Neural cell (in vitro differentiated cells): ENCODE results near the gene SEBOX. TPM values are rescaled to one million over a fixed set of nuclear protein-coding genes. Genes with fewer than 3 reads are reported as not detected.

Experiments
- H2AFZ ChIP-seq: fragments of 200-600, 300-800 bp; sonication (generic), shearing (Covaris generic); 2 replicates; pipeline ENCODE4 v1.6.0; 2014; ENCODE audit warnings: low read depth, mild to moderate bottlenecking, antibody characterized with exemption, low read length, moderate library complexity
- H3F3A ChIP-seq: fragments of 200-600 bp; shearing (Covaris generic); 2 replicates; pipeline ENCODE4 v1.6.1; 2016; ENCODE audit warnings: mild to moderate bottlenecking, moderate library complexity, mixed read lengths, antibody characterized with exemption, low read length; ENCODE audit not compliant: insufficient read depth, poor library complexity, severe bottlenecking
- H3K27ac ChIP-seq: fragments of 200-600, 300-800 bp; sonication (generic), shearing (Covaris generic); 2 replicates; pipeline ENCODE4 v1.5.1; 2014; ENCODE audit warnings: mild to moderate bottlenecking, low read length, moderate library complexity
- H3K27me3 ChIP-seq: fragments of 300-800, 200-600 bp; sonication (generic), shearing (Covaris generic); 2 replicates; pipeline ENCODE4 v1.6.0; 2014; ENCODE audit warnings: mild to moderate bottlenecking, low read depth, low read length, moderate library complexity; ENCODE audit not compliant: insufficient read depth
- H3K36me3 ChIP-seq: fragments of 300-800, 200-600 bp; sonication (generic), shearing (Covaris generic); 2 replicates; pipeline ENCODE4 v1.5.1; 2014; ENCODE audit warnings: mild to moderate bottlenecking, antibody characterized with exemption, low read length, moderate library complexity; ENCODE audit not compliant: insufficient read depth
- H3K4me2 ChIP-seq: fragments of 300-800, 200-600 bp; sonication (generic), shearing (Covaris generic); 2 replicates; pipeline ENCODE4 v1.6.0; 2014; ENCODE audit warnings: mild to moderate bottlenecking, low read length
- H3K4me3 ChIP-seq: fragments of 300-800, 200-600 bp; sonication (generic), shearing (Covaris generic); 2 replicates; pipeline ENCODE4 v1.5.1; 2014; ENCODE audit warnings: mild to moderate bottlenecking, low read length, moderate library complexity
- H3K79me2 ChIP-seq: fragments of 200-600 bp; shearing (Covaris generic); replicated peaks from 2 replicates; pipeline ENCODE4 v1.6.0; 2014; ENCODE audit warnings: mild to moderate bottlenecking, low read length, moderate library complexity; ENCODE audit not compliant: insufficient read depth
- H3K9ac ChIP-seq: fragments of 300-800, 200-600 bp; sonication (generic), shearing (Covaris generic); 2 replicates; pipeline ENCODE4 v1.6.1; 2016; ENCODE audit warnings: mild to moderate bottlenecking, low read length, mixed read lengths
- H3K9me2 ChIP-seq: fragments of 200-600 bp; shearing (Covaris generic); 2 replicates; pipeline ENCODE4 v1.6.1; 2016; ENCODE audit warnings: mild to moderate bottlenecking, low read length, mixed read lengths; ENCODE audit not compliant: insufficient read depth
- H3K9me3 ChIP-seq: fragments of 200-600, 300-800 bp; sonication (generic), shearing (Covaris generic); 2 replicates; pipeline ENCODE4 v1.6.1; 2016; ENCODE audit warnings: mild to moderate bottlenecking, mixed run types, low read length, moderate library complexity, mixed read lengths
- H4K20me1 ChIP-seq: fragments of 200-600 bp; shearing (Covaris generic); 2 replicates; pipeline ENCODE4 v1.6.1; 2016; ENCODE audit warnings: mild to moderate bottlenecking, mixed run types; ENCODE audit not compliant: insufficient read depth
- EP300 ChIP-seq: fragments of 450-650 bp; conservative IDR thresholded peaks from 2 replicates; pipeline ENCODE4 v1.6.1; 2014; ENCODE audit warnings: antibody characterized with exemption, mild to moderate bottlenecking, moderate library complexity; ENCODE audit not compliant: poor library complexity, severe bottlenecking
- EZH2 ChIP-seq: fragments of 200-600, 300-800 bp; shearing (Covaris generic), sonication (generic); IDR thresholded peaks from 2 replicates; pipeline ENCODE4 v1.6.1; 2014; ENCODE audit warnings: antibody characterized with exemption, low read length, borderline replicate concordance, mild to moderate bottlenecking; ENCODE audit not compliant: insufficient read depth, poor library complexity, severe bottlenecking
- MXI1 ChIP-seq: fragments of 450-650 bp; conservative IDR thresholded peaks from 2 replicates; pipeline ENCODE4 v1.6.1; 2014; ENCODE audit warnings: antibody characterized with exemption, mild to moderate bottlenecking; ENCODE audit not compliant: poor library complexity, severe bottlenecking
- POLR2AphosphoS5 ChIP-seq: IDR thresholded peaks from 2 replicates; pipeline ENCODE4 v1.6.1; 2012
- RAD21 ChIP-seq: fragments of 450-650 bp; conservative IDR thresholded peaks from 2 replicates; pipeline ENCODE4 v1.6.1; 2014; ENCODE audit warnings: antibody characterized with exemption, mild to moderate bottlenecking, moderate library complexity
- SMC3 ChIP-seq: fragments of 450-650 bp; conservative IDR thresholded peaks from 2 replicates; pipeline ENCODE4 v1.6.1; 2014; ENCODE audit warnings: antibody characterized with exemption, mild to moderate bottlenecking, moderate library complexity; ENCODE audit not compliant: poor library complexity
- TAF1 ChIP-seq: IDR thresholded peaks from 2 replicates; pipeline ENCODE4 v1.6.1; 2012; ENCODE audit warnings: low read depth
- polyA plus RNA-seq: library from polyadenylated mRNA; depleted of rRNA; stranded (reverse); fragments of >200 nt; gene quantifications from 2 replicates; pipeline ENCODE4 v1.2.3, GENCODE V29; 2014
- TF ChIP-seq, protein P1 (sequence below): IDR thresholded peaks from 2 replicates; pipeline ENCODE4 v1.6.1; 2012; ENCODE audit warnings: borderline replicate concordance
- TF ChIP-seq, protein P2 (sequence below): fragments of 450-650 bp; IDR thresholded peaks from 2 replicates; pipeline ENCODE4 v1.5.1; 2014; ENCODE audit warnings: antibody characterized with exemption, mild to moderate bottlenecking, moderate library complexity; ENCODE audit not compliant: poor library complexity, severe bottlenecking

Gene SEBOX
- polyA plus RNA-seq, 1 donor from 2014 or later, result not detected

DNA sequence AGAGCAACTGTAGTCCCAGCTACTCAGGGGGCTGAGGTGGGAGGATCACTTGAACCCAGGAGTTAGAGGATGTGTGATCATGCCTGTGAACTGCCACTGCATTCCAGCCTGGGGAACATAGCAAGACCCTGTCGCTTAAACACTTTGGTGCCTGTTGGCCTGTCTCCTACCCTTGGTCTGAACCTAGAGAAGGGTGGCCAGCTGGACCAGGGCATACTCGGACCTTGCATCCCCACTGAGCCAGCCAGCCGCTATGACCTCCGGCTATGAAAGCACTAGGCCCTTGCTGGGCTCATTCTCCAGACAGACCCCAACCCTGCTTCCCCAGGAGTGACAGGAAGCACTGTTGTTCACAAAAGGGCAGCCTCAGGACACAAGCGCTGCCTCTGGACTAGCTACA is 34.3 kb downstream of the SEBOX start (continued):
- TF ChIP-seq MXI1, result no peak
- no peak for TF ChIP-seq POLR2AphosphoS5
- TF ChIP-seq SMC3, result no peak

DNA sequence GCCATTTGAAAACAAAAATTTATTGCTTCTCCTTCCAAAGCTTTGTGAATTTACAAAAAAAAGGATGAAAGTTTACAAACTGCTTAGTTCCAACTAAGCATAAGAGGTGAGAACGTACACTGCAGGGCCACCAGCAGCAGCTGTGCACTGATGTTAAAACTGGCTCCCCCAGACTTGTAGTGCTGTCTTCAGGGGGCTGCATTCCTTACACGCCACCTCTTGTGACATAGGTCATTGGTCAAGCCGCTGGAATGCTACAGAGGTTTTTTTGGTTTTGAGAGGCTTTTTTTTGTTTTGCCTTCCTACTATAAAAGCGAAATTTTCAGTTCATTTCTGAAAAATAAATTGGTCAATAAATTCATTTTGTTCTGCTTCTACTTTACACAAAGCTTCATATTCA is 36.7 kb downstream of the SEBOX start:
- H3K9me2 ChIP-seq, result no peaks in the 10 kb centered on the region
- H4K20me1 ChIP-seq, result no peaks in the 10 kb centered on the region
- no peak overlapping the region for H2AFZ ChIP-seq
- H3K36me3 ChIP-seq, result peaks cover 6% of the 10 kb centered on the region
- no peaks in the 10 kb centered on the region for H3K9me3 ChIP-seq
- no peaks in the 10 kb centered on the region for H3K27me3 ChIP-seq
- no peak overlapping the region for H3K27ac ChIP-seq
- no peak overlapping the region for H3K4me3 ChIP-seq
- H3K79me2 ChIP-seq, result peaks cover 19% of the 10 kb centered on the region
- H3F3A ChIP-seq, result no peaks in the 10 kb centered on the region
- no peak for TF ChIP-seq EZH2
- TF ChIP-seq POLR2AphosphoS5, result no peak
- TF ChIP-seq, protein P1, sequence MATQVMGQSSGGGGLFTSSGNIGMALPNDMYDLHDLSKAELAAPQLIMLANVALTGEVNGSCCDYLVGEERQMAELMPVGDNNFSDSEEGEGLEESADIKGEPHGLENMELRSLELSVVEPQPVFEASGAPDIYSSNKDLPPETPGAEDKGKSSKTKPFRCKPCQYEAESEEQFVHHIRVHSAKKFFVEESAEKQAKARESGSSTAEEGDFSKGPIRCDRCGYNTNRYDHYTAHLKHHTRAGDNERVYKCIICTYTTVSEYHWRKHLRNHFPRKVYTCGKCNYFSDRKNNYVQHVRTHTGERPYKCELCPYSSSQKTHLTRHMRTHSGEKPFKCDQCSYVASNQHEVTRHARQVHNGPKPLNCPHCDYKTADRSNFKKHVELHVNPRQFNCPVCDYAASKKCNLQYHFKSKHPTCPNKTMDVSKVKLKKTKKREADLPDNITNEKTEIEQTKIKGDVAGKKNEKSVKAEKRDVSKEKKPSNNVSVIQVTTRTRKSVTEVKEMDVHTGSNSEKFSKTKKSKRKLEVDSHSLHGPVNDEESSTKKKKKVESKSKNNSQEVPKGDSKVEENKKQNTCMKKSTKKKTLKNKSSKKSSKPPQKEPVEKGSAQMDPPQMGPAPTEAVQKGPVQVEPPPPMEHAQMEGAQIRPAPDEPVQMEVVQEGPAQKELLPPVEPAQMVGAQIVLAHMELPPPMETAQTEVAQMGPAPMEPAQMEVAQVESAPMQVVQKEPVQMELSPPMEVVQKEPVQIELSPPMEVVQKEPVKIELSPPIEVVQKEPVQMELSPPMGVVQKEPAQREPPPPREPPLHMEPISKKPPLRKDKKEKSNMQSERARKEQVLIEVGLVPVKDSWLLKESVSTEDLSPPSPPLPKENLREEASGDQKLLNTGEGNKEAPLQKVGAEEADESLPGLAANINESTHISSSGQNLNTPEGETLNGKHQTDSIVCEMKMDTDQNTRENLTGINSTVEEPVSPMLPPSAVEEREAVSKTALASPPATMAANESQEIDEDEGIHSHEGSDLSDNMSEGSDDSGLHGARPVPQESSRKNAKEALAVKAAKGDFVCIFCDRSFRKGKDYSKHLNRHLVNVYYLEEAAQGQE, result no peak
- no peak for TF ChIP-seq SMC3
- TF ChIP-seq RAD21, result no peak
- TF ChIP-seq EP300, result no peak
- no peak for TF ChIP-seq MXI1
- TF ChIP-seq, protein P2, sequence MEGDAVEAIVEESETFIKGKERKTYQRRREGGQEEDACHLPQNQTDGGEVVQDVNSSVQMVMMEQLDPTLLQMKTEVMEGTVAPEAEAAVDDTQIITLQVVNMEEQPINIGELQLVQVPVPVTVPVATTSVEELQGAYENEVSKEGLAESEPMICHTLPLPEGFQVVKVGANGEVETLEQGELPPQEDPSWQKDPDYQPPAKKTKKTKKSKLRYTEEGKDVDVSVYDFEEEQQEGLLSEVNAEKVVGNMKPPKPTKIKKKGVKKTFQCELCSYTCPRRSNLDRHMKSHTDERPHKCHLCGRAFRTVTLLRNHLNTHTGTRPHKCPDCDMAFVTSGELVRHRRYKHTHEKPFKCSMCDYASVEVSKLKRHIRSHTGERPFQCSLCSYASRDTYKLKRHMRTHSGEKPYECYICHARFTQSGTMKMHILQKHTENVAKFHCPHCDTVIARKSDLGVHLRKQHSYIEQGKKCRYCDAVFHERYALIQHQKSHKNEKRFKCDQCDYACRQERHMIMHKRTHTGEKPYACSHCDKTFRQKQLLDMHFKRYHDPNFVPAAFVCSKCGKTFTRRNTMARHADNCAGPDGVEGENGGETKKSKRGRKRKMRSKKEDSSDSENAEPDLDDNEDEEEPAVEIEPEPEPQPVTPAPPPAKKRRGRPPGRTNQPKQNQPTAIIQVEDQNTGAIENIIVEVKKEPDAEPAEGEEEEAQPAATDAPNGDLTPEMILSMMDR, result no peak
- TF ChIP-seq TAF1, result no peak
- no peak overlapping the region for H3K4me2 ChIP-seq
- no peak overlapping the region for H3K9ac ChIP-seq

DNA sequence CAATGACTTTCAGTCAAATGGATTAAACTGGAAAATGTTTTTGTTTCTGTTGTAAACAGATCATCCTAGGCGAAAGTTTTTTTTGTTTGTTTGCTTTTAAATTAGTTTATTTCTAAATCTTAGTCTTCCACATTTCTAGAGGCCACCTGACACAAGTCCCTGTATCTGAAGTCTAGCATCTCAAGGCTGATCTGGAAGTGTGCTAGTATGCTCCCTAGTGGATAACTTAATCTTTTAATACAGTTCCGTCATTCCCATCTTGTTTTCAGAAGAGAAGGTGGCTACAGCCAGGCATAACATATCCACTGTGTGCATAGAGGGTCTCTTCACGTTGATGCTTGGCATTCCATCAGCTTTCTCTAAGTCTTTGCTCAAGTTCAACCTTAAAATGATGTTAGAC is 37.3 kb downstream of the SEBOX start:
- Histone ChIP-seq H3K27me3 (no peaks in the 10 kb centered on the region), H3K4me3 (no peak overlapping the region), H3K79me2 (peaks cover 20% of the 10 kb centered on the region), H3K27ac (no peak overlapping the region), H3F3A (no peaks in the 10 kb centered on the region), H3K9ac (no peak overlapping the region), H2AFZ (no peak overlapping the region), H3K4me2 (no peak overlapping the region), H3K9me3 (no peaks in the 10 kb centered on the region), H3K36me3 (peaks cover 6% of the 10 kb centered on the region), H4K20me1 (no peaks in the 10 kb centered on the region), H3K9me2 (no peaks in the 10 kb centered on the region)
- TF ChIP-seq RAD21 (no peak), SMC3 (peak; percentile 33), POLR2AphosphoS5 (no peak), EP300 (no peak), EZH2 (no peak), MXI1 (no peak)
- TF ChIP-seq, protein P2, result peak; percentile 37
- TF ChIP-seq, protein P1, result no peak
